Ramos (cell line): ENCODE data around the gene WDR91.

Source experiments
- in situ Hi-C: fragments of 300-500 bp; cut with MboI; formaldehyde crosslinking; loops from one replicate; pipeline ENCODE4 v1.14.3; 2022; ENCODE audit warnings: low sequenced_read_pairs; ENCODE audit not compliant: unreplicated experiment

WDR91 gene

DNA sequence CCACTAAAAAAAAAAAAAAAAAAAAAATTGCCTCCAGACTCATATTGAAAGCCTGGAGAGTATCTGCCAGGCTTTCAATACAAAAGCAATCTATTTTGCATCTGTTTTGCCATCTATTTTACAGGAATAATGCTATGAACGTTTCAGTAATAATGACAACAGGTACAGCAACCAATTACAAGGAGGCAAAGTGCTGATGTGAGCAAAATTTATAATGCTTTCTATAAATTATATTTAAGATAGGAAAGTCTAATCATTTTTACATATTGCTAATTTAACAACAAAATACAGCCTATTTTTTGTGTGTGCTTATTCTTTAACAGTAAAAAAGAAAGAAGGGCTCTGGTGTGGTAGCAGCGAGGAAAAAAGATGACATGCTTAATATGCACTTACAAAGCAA lies 10.0 kb downstream of the WDR91 start:
- in situ Hi-C loops, result no loop called here

DNA sequence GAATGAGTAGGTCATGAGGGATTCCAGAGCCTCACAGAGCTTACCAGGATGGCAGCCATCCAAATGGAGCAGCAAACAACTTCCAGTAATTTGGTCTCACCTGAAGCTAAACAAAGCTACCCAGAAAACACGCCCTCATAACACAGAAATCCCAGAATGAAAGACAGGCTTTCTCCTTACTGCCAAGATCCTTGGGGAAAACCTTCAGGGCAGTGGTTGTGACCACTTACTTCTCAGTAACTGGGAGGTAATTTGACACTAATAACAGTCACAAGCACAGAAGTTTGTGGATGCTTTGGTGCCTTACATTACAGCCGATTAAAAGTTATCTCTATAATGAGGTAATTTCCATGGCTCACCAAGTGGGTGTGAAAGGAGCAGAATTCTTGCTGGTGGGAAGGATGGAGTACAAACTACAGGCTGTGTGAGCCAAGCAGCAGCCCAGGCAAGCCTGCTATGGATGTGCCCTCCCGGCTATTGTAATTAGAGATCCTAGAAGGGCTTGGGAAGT lies 10.4 kb downstream of the WDR91 start:
- in situ Hi-C loops, result no loop called here

DNA sequence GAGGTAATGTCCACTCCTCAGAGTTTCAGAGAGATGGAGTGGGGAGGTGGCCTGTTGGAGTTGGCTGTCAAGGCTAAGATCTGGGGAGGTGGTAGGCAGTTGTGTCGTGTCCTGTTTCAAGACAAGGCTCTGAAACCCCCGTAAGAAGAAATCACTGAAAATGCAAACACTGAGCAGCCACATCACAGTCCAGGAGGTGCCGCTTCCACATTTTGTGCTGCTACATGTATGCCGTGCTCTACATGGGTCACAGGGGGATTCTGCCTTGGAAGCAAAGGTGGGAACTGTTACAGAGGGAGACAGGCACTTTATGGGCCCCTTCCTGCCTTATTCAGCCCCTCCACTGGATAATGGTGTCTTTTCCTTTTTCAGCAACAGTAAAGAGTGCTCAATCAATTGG lies 11.9 kb downstream of the WDR91 start:
- in situ Hi-C loops, result no loop called here

DNA sequence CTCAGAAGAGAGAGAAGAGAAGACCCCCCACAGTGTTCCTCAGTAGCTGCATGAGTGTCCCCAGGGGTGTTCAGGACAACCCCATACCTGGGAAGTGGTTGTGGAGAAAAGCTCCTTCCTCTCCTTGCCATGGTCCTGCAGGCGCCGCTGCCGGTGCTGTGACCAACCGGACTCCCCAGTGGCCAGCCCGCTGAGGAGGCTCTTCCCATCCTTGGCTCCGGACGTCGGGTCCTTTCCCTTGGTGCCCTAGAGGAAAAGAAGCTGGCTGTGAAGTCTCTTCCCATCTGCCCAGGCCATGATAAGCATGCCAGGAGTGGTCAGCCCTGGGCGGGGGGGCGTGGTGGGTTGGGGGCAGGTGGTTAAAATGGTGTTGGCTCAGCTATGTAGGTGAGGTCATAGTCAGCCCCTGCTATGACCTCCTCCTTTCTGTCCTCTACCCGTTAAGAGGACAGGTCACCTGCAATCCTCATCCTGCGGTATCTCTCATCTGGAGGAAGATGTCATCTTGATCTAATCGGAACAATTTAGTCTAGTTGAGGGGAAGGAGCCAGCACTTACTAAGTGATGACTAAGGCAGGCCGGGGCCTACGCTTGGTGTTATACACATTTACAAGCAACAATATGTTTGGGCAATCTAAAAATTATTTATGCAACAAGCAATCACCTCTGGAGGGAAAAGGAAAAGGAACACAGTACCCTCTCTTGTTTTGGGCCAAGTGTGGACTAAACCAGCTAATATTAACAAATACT lies 13.2 kb downstream of the WDR91 start:
- in situ Hi-C loops, result no loop called here

DNA sequence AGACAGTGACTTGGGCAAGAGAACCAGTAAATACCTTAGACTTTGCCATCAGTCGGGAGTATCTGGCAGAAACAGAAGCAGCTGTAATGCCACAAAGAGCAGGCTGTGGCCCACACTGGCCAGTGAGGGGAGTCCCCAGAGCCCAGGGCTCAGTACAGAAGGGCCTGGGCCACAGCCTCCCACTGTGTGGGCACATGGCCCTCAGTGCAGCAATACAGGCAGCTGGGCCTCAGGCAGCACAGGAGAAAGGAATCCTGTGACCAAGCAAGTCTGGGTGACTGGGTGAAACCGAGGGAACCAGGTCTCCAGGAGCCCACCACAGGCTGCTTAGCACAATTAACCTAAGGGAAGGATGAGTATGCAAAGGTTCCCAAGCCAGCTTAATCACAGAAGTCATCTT lies 14.0 kb downstream of the WDR91 start:
- in situ Hi-C loops, result no loop called here

DNA sequence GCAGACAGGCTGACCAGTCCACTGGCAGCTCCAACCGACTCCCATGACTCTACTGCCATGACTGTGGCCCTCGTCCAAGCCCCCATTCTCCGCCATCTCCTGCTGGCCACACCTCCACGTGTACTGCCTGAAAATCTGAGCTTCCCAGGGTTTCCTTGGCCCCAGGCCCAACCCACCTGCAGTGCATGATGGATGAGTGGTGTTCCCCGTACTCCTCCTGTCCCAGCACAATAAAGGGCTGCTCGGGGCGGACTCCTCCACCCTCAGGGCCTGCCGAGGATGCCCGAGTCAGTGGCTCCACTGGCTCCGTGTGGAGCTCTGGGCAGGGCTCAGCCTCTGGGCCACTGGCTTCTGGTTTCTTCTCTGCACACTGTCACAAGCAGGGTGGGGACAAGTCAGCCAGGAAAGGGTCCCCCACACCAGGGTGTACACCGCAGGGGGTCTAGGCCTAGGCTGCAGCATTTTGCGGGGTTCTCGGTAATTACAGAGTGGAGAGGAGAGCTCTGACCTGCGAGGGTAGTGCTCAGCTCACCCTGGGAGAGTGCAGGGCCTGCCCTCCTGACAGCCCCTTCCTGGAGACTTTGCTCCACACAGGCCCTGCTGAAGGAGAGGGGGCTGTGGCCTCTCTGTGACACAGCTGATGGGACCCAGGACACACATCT lies 15.2 kb downstream of the WDR91 start:
- in situ Hi-C loops, result no loop called here

DNA sequence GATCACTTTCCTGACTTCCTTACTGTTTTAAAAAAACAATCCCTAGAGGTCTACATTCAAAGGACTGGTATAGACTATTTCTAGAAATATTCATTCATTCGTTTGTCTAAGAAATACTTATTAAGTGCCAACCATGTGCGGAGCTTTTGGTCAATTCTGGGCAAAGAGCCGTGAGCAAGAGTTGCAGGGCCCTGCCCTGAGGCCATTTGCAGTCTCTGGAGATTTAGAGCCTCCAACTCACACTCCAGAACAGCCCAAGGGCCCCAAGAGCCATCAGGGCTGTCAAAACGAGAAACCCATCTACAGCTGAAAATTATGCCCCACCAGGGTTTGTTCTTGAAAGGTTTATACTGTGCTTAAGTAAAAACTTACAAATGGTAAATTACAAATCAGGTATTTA lies 16.2 kb downstream of the WDR91 start:
- in situ Hi-C loops, result no loop called here

DNA sequence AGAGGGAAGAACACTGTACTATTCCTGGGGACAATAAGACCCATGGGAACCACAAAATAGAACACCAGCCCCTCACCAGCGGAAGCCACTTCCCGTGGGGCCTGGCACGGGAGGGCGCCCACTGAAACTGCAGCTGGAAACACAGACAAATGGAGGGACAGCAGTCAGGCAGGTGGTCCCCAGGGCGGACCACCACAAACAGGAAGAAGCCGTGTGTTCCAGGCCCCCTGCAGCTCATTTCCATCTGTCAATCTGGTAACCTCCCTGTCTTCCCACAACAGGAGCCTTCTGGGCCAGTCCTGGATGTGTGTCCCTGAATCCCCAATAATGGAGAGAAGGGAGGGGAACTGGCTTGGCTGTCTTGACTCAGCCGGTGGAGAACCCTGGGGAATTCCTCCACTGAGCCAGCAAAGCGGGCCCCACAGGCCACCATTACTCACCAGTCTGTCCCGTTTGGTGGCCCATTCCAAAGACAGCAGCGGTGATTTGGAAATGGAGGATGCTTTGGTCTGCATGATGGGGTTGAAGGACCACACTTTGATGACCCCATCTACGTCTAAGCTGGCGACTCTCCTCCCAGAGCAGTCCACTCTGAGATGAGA lies 16.7 kb downstream of the WDR91 start:
- in situ Hi-C loops, result no loop called here

DNA sequence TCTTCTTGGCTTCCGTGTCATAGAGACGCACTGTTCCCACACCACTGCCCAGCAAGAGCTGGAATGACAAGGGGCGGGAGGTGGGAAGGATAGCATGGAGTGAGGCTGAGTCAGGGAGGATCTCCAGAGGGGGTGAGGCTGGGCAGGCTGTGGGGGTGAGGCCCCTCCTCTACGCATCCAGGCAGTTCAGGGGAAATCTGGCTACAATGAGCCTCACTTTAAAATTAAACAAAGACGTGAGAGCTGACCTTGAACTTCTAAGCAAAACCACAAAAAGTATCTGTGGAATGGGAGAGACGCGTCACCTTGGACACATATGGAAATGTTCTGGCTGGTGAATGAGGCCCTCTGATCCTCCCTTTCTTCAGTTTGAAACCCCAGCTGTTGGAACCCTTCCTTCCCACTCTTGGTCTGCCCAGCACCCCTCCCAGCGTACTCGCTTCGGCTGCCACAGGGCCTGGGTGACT lies 17.7 kb downstream of the WDR91 start:
- in situ Hi-C loops, result no loop called here

DNA sequence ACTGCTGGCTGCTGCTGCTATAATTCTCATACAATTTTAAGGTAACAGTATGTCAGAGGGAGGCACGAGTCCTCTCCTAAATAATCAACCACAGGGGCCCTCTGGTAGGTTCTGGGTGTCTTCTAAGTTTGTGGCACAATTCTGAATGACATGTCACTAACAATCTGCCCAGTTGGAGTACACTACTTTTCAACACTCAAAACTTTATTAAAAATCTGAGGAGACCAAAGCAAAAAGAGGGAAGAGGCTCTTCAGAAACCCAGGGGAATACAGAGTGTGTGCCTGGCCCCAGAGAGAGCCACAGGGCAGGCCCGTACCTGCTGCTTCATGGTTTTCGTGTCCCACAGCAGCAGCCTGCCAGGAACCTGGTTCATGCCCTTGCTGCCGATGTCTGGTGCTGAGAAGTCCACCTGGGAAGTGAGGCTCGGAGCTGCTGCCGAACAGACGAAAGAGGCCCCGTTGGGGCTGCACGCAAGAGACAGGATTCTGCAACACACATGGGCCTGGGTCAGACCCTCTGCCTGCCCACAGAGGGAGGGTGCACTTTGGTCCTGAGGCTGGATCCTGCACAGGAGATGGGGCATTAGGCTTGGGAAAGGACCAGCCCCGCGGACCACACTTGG lies 18.3 kb downstream of the WDR91 start:
- in situ Hi-C loops, result no loop called here

DNA sequence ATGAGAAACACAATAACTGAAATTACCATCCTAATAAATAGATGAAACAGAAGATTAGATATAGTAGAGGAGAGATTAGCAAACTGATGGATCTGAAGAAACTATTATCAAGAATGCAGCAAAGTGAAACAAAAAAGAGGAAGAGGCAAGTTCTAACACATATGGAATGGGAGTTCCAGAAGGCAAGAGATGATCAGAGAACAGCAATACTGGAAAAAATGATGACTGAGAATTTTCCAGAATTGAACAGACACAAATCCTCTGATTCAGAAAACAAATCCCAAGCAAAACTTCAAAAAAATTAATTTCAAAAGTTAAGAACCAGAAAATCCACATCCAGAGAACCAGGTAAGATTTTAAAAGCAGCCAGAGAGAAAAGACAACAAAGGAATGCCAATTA lies 20.6 kb downstream of the WDR91 start:
- in situ Hi-C loops, result no loop called here

DNA sequence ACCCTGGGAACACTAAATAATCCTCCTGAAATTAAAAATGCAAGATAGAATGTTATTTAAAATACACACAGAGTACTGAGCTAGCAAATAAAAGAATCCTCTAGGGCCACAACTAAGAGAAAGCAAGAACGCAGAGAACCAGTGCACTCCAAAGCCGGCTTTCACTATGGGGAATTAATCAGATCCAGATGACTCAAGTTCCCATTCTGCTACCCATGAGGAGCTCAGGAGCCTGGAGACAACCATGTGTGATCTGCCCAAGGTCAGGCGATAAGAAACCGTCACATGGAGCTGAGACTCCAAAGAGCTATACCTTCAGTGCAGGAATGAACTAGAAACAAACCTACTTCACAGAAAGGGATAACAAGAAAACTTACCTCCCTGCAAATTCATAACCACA lies 21.4 kb downstream of the WDR91 start:
- in situ Hi-C loops, result no loop called here

DNA sequence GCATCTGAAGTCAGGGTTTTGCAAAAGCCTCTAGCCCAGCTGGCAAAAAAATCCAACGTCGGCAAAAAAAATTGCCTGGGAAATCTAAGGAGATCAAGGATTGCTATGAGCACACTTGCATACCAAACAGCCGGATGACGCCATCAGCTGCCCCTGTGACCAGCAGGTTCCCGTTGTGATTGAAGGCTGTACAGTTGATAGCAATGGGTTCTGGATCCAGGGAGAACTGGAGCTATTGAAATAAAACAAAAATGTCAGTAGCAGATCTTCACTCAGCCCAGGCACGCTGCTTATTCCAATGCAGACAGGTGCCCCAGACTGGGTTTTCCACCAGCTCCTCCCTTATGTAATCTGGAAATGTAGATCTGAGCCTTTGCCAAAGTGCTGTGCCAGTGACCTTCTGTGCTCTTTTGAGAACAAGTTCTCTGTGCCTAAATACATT lies 22.1 kb downstream of the WDR91 start:
- in situ Hi-C loops, result no loop called here

DNA sequence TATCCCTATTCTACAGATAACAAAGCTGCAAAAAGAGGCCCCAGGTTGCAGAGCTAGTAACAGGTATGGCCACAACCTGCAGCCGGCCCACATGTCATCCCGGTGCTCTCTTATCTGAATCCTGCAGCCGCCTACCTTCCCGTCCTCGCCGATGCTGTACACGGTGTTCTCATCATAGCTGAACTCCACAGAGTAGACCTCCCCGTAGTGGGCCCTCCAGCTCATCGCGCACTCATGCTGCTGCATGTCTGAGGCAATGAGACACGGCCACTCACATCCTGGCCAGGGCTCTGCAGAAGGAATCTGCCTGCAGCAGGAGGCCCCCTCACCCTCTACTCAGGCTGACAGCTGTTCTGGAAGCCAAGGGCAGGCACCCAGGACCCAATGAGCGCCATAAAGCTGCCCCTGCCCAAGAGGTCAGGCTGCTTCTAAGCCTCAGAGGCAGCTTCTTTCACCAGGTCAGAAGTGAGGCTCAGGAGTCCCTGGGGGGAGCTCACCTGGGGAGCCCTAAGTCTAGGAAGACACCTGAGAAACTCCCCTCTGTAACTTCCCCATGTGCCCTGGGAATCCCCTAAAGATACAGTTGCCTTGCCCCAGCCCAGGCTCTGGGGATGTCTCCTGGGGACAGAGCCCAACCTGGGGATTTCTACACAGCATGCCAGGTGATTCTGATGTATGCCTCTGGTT lies 22.9 kb downstream of the WDR91 start:
- in situ Hi-C loops, result no loop called here

DNA sequence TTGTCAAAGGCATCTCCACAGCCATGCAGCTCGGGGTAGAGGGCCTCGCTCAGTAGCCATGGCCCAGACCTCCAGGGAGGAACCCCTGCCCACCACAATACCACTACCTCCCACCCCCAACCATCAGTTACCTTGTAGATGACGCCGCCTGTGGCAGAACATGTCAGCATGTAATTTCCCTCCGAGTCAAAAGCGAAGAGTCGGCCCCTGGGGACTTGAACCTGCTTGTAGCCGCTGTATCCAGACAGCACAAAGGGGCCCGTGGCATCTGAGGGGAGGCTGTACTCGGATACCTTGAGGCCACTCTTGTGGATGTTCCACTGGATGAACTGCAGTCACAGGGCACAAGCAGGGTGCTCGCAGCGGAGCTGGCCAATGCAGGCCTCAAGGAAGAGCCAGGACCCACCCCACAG lies 24.5 kb downstream of the WDR91 start:
- in situ Hi-C loops, result no loop called here

DNA sequence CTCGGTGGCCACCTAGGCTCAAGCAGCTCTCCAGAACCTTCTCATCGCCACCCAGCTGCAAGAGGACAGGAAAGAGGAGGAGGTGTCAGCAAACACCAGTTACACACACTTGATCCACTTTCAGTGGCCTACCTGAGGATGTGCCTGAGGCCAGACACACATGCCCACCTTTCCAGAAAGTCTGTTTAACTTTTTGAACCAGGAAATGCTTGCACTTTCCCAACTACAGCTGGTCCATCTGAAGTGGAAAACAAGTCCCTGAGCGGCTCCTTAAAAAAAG lies 25.1 kb downstream of the WDR91 start:
- in situ Hi-C loops, result no loop called here

DNA sequence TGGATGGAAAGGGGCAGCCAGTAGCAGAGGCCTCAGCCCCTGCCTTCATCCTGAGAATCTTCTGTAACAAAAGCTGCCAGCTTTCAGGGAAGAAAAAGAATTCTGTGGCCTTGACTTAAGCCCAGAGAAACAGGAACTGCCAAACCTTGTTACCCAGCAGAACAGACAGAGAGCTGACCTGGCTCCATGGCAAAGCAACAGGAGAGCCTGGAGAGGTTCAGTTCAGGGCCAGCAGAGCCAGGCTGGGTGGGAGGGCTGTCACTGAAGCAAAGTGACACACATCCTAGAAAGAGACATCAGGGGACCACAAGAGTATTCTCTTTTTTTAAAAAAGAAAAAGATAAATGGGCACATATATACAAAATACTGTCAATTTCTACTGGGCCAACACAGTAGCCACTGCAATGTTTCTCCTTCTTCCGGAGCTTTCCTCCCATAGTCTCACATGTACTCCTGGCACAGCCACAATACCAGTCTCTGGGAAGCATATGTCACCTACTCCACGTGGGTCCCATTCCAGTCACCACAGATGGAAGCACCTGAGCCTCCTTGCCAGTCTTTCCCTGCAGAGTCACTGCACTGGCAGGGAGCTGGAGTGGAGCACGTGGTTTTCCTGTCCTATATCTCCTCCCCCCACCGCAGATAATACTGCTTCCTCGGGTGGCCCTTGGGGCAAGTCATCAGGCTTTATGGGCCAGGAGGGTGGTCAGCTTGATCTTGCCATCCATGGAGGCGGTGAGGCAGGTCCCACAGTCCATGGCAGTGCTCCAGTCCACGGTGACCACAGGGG lies 25.7 kb downstream of the WDR91 start:
- in situ Hi-C loops, result no loop called here

DNA sequence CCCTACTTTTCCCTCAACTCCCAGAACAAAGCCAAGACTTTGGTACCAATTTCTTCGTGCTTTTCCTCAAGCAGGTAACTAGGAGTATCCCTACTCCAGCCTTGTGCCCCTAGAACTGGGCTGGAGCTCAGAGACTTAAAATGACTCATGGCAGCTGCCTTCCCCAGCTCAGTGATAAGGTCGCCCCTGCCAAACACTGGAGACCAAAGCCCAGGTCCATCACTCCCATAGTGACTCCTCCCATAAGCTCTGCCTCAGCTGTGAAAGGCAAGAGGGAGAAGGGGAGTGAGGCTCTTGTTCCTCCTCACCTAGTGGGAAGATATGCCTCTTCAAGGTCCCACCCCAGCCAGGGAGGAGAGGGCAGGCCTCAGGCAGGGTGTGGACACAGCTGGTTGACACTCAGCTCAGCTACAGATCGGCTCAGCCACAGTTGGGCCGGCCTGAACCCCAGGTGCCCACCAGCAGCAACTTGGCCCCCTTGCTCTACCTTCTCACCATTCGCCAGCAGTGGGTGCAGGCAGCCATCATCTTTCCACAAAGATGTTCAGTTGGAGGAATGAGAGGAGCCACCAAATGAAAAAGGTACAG lies 27.0 kb downstream of the WDR91 start:
- in situ Hi-C loops, result no loop called here

DNA sequence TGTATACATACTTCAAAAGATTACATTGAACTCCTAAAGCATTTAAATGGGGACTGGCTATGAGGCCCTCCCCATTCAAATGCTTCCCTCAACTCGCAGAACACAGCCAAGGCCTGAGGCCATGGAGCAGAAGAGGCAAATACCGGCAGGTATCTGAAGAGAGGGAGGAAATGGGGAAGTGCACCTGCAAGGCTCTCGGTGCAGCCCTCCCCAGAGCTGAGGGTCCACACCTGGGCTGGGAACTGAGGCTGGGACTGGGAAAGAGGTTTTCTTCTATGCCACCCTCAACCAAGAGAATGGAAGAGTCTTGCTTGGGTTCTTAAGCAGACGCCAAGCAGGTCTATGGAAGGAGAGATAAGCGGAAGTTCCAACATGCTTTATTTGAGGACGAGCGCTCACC lies 27.8 kb downstream of the WDR91 start:
- in situ Hi-C loops, result no loop called here
